ENCODE results near the gene ULK1. TPM values are rescaled to one million over a fixed set of nuclear protein-coding genes. Genes with fewer than 3 reads are reported as not detected.

Gene ULK1
- total and polyA plus RNA-seq, 2 of the 13 experiments (the other 11 are each of a cell fraction or from before 2014, with no cell fraction given) = 2.8 to 10.1 TPM

DNA sequence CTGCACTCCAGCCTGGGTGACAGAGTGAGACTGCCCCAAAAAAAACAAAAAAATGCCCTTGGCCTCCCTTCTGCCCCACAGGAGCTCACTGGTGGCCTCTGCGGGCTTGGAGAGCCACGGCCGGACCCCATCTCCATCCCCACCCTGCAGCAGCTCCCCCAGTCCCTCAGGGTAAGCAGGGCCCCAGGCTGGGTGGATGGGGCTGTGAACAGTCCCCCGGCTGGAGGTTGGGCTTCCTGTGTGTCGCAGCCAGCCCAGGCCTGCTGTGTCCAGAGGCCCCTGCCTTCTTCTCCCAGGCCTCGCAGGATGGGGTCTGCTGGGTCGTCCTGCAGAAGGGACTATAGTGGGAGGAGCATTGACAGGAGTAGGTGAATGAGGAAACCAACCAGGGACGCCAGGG lies 19.2 kb downstream of the ULK1 start:
- peaks cover 24 to 53% of the 10 kb centered on the region in 2 experiments; a peak in 4 of 5 replicates for H3K36me3 ChIP-seq (replicated peaks in 1 of 2; ENCODE audit: control insufficient read depth in 1 of 2, insufficient read depth in 2 of 2, low read length in 2 of 2)
- H3K4me3 ChIP-seq (replicated peaks in 1 of 3; ENCODE audit: insufficient read depth in 1 of 3, low read depth in 2 of 3, low read length in 3 of 3) = no peak overlapping the region
- H3K4me1 ChIP-seq (ENCODE audit: insufficient read depth, low read length) = peaks cover 11% of the 10 kb centered on the region; the same call in 1 of the 2 replicates
- no TSS peak for BruUV-seq (replicated peaks)
- ATAC-seq (no peak), DNase-seq (ENCODE audit: low spot score) (no peak), FAIRE-seq (no peak)
- in situ Hi-C loops (cut with HindIII; ENCODE audit: extremely low pct_ligation_motif_present, low pct_unique_long_range_greater_than_20kb) = no loop called here
- intact Hi-C loops (cut with micrococcal nuclease; ENCODE audit: unreplicated experiment) = loop anchor here (5.0 kb wide), 1 partner anchor 61 kb away; no protein-coding TSS in a partner anchor
- ChIA-PET POLR2A (interaction anchor here (1.2 kb wide), 1 partner anchor 15 kb away, joined by 3 read pairs; no protein-coding TSS in a partner anchor), CTCF (ENCODE audit: low intra/inter-chr PET ratio, low total read pairs) (no interaction called here)
- no peaks in the 10 kb centered on the region for H3K27me3 ChIP-seq (ENCODE audit: control insufficient read depth in 1 of 2, insufficient read depth in 2 of 2, low read length in 2 of 2)
- no peak overlapping the region for H2AFZ ChIP-seq (ENCODE audit: low read length)
- no peaks in the 10 kb centered on the region for H3K9me3 ChIP-seq (ENCODE audit: low read length)
- no peak overlapping the region for H3K9ac ChIP-seq (ENCODE audit: insufficient read depth, low read depth, low read length)
- no peak overlapping the region for H3K27ac ChIP-seq (ENCODE audit: extremely low read length, insufficient read depth, low read length)
- H3K4me2 ChIP-seq (ENCODE audit: low read depth, low read length) = no peak overlapping the region
- no peaks in the 10 kb centered on the region for H3K79me2 ChIP-seq (ENCODE audit: insufficient read depth, low read length)
- TF ChIP-seq SNAPC5 (CRISPR knock-in tag; IDR thresholded peaks at IDR 0.05; ENCODE audit: borderline replicate concordance) = no peak
- TF ChIP-seq SOX6 (IDR thresholded peaks at IDR 0.05) = no peak
- TF ChIP-seq SOX6 (CRISPR knock-in tag; IDR thresholded peaks at IDR 0.05) = no peak
- no peak for TF ChIP-seq HHEX (CRISPR knock-in tag; IDR thresholded peaks at IDR 0.05)
- TF ChIP-seq, protein P1, sequence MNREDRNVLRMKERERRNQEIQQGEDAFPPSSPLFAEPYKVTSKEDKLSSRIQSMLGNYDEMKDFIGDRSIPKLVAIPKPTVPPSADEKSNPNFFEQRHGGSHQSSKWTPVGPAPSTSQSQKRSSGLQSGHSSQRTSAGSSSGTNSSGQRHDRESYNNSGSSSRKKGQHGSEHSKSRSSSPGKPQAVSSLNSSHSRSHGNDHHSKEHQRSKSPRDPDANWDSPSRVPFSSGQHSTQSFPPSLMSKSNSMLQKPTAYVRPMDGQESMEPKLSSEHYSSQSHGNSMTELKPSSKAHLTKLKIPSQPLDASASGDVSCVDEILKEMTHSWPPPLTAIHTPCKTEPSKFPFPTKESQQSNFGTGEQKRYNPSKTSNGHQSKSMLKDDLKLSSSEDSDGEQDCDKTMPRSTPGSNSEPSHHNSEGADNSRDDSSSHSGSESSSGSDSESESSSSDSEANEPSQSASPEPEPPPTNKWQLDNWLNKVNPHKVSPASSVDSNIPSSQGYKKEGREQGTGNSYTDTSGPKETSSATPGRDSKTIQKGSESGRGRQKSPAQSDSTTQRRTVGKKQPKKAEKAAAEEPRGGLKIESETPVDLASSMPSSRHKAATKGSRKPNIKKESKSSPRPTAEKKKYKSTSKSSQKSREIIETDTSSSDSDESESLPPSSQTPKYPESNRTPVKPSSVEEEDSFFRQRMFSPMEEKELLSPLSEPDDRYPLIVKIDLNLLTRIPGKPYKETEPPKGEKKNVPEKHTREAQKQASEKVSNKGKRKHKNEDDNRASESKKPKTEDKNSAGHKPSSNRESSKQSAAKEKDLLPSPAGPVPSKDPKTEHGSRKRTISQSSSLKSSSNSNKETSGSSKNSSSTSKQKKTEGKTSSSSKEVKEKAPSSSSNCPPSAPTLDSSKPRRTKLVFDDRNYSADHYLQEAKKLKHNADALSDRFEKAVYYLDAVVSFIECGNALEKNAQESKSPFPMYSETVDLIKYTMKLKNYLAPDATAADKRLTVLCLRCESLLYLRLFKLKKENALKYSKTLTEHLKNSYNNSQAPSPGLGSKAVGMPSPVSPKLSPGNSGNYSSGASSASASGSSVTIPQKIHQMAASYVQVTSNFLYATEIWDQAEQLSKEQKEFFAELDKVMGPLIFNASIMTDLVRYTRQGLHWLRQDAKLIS (CRISPR knock-in tag; IDR thresholded peaks at IDR 0.05) = no peak
- WGBS (ENCODE audit: low lambda C conversion rate) = 97% methylated on average over 5 of the region's 8 CpGs
- H4K20me1 ChIP-seq (ENCODE audit: insufficient read depth, low read length) = 0 out of 2 replicates have a peak, but pooled peaks cover 4% of the 10 kb centered on the region

All from HepG2 (cell line).